ENCODE results near the gene PAQR5.
"Not testable (repeated sequence)": the region's sequence is repeated elsewhere in the genome, so short reads cannot be mapped to it uniquely, and the experiment has no call there.

Gene PAQR5

DNA sequence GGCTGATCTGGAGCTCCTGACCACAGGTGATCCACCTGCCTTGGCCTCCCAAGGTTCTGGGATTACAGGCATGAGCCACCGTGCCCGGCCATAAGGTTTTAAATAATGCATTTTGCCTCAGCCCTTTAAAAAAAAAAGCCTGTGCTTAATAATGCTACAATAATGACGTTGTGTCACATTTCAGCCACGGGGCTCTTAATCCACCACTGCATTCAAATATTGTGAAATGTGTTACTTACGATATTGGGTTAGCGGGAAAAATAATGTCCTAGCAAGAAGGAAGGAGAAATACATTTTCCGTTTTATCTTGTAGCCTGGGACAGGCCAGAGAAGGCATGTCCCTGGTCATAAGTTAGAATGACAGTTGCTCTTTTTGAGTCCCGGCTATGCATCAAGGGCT, 17.6 kb downstream of the PAQR5 start:
- DNase-seq (ENCODE audit: low spot score): no peak

GRCh38 chr15:69317392-69317841, 18.7 kb downstream of the PAQR5 start:
- no peak for DNase-seq (ENCODE audit: low spot score)

- DNase-seq (ENCODE audit: low spot score): no peak
Observed at GRCh38 chr15:69318033-69318432, 19.3 kb downstream of the PAQR5 start.

GRCh38 chr15:69319384-69320375, 21.0 kb downstream of the PAQR5 start:
- no peak for DNase-seq (ENCODE audit: low spot score)

- no peak for DNase-seq (ENCODE audit: low spot score)
Observed at GRCh38 chr15:69320977-69321554, 22.4 kb downstream of the PAQR5 start.

DNA sequence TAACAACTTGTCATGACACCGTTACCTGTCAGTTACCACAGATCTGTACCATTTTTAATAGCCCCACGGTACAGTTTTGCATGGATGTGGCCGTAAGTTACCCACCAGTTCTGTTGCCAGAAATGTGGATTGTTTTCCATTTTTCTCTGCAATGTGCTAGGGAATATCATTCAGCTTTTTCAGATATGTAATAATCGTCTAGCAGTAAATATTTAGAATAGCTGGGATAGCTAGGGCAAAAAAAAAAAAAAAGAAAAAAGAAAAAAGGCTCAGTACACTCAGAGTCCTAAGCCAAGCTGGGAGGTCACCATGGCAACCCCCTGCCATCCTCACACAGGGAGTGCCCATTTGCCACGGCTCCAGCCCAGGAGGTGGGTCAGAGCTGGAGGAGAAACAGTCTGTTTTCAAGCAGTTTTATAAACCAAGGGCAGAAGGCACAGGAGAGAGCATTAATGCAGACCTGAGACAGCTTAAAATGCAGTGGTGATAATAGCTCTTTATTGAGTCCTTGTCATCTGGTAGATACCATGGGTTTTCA, 25.2 kb downstream of the PAQR5 start:
- DNase-seq (ENCODE audit: low spot score): no peak

DNA sequence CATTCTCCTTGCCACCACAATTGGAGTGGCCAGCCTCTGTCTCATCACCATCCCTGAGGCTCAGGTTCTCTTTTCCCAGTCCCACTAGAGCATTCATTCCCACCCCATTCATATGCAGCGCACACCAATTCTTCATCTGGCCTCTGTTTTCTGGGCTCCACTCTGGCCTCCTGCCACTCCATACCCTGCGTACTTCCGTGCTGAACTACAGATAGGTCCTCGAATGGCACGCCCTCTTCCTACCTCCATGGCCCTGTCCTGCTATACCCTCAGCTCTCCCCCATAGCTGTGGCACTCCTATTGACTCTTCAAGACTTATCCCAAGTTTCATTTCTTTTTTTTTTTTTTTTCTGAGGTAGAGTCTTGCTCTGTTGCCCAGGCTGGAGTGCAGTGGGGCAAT, 25.9 kb downstream of the PAQR5 start:
- no peak for DNase-seq (ENCODE audit: low spot score)

DNA sequence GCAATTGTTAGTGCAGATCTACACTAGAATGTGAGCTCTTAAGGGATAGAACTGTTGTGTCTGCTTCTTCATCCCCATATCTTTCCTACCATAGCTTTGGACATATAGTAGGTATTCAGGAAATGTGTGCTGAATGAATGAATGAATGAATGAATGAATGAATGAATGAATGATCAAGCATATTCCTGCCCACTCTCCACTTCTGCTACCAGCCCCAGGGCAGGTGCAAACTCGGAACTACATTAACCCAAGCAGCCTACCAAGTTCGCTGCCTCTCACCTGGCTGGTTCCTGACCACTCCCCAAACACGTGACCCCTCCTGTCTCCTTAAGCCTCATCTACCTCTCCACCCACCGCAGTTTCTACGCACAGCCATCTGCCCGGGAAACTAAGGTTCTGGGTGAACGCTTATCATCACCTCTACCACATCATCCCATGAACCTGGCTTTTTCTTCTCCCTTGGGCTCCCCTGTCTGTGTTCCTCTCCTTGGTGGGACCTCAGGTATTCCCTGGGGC, 26.8 kb downstream of the PAQR5 start:
- DNase-seq (ENCODE audit: low spot score): no peak

DNA sequence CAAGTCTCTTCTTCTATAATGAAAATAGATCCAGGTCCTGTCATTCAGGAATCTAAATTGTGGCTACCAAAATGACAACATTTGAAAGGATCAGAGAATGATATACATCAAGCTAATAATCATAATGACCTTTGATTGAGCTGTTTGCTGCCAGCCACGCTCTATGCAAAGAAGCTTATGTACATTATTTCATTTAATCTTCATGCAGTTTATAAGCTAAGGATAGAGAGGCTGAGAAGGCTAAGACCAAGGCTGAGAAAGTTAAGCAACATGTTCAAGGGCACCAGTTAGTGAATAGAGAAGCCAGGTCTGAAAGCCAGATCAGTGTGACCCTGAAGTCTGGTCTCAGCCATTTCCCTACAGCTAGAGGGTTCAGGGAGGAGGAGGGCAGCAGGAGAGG, 29.4 kb downstream of the PAQR5 start:
- DNase-seq (ENCODE audit: low spot score): no peak

- DNase-seq (ENCODE audit: low spot score): no peak
Observed at GRCh38 chr15:69328739-69329138, 30.0 kb downstream of the PAQR5 start.

GRCh38 chr15:69337138-69337537, 38.4 kb downstream of the PAQR5 start:
- no peak for DNase-seq (ENCODE audit: low spot score)

GRCh38 chr15:69338535-69339213, 40.0 kb downstream of the PAQR5 start:
- DNase-seq (ENCODE audit: low spot score): no peak

DNA sequence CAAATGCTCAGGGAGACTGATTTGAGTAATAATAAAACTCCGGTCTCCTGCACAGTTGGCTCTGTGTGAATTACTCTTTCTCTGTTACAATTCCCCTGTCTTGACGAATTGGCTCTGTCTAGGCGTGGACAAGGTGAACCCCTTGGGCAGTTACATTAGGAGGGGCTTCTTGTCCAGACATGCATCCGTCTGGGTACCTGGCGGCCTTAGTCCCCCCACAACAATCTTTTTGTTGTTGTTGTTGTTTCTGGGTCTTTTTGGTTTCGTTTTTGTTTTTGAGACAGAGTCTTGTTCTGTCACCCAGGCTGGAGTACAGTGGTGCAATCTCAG, 40.5 kb downstream of the PAQR5 start:
- DNase-seq (ENCODE audit: low spot score): not testable (repeated sequence)

- DNase-seq (ENCODE audit: low spot score): no peak
Observed at GRCh38 chr15:69340243-69340900, 41.7 kb downstream of the PAQR5 start.

GRCh38 chr15:69341356-69341755, 42.6 kb downstream of the PAQR5 start:
- DNase-seq (ENCODE audit: low spot score): no peak

GRCh38 chr15:69342460-69343076, 43.9 kb downstream of the PAQR5 start:
- DNase-seq (ENCODE audit: low spot score): no peak

- no peak for DNase-seq (ENCODE audit: low spot score)
Observed at GRCh38 chr15:69343133-69343532, 44.4 kb downstream of the PAQR5 start.

GRCh38 chr15:69344238-69344637, 45.5 kb downstream of the PAQR5 start:
- DNase-seq (ENCODE audit: low spot score): no peak

GRCh38 chr15:69346112-69346511, 47.4 kb downstream of the PAQR5 start:
- no peak for DNase-seq (ENCODE audit: low spot score)

DNA sequence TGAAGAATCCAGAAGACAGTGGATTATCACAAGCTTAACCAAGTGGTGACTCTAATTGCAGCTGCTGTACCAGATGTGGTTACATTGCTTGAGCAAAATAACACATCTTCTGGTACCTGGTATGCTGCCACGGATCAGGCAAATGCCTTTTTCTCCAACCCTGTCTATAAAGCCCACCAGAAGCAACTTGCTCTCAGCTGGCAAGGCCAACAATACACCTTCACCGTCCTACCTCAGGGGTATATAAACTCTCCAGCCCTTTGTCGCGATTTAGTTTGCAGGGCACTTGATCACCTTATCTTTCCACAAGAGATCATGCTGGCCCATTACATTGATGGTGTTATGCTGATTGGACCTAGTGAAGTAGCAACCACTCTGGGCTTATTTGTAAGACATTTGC, 52.6 kb downstream of the PAQR5 start:
- DNase-seq (ENCODE audit: low spot score): no peak

DNA sequence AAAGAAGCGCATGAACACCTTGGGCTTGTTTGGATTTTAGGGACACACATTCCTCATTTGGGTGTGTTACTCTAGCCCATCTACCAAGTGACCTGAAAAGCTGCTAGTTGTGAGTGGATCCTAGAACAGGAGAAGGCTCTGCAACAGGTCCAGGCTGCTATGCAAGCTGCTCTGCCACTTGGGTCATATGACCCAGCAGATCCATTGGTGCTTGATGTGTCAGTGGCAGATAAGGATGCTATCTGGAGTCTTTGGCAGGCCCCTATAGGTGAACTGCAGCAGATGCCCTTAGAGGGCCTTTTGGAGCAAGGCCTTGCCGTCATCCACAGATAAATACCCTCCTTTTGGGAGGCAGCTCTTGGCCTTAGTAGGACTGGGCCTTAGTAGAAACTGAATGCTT, 53.2 kb downstream of the PAQR5 start:
- no peak for DNase-seq (ENCODE audit: low spot score)
